HG02623 (cell line): ENCODE data around the gene ABCF2.

Source experiments
- ATAC-seq: cut with Tn5 transposase; IDR thresholded peaks from one replicate; pipeline ENCODE4 v1.9.1; 2021; ENCODE audit warnings: moderate library complexity; ENCODE audit not compliant: unreplicated experiment

ABCF2 gene

DNA sequence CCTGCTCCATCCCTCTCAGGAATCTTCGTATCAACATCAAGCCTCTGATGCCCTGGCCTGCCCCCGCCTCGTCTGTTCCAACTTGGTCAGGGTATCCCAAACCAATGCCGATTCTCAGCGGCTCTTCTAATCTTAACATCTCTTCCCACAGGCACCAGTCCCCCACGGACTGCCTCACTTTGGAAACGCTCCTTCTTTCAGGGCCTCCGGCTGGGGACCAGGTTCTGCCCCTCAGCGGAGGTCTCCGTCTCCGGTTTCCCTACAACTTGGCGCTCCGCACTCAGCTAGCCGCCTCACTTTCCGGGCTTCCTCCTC is 488 bp downstream of the ABCF2 start:
- ATAC-seq = no peak

DNA sequence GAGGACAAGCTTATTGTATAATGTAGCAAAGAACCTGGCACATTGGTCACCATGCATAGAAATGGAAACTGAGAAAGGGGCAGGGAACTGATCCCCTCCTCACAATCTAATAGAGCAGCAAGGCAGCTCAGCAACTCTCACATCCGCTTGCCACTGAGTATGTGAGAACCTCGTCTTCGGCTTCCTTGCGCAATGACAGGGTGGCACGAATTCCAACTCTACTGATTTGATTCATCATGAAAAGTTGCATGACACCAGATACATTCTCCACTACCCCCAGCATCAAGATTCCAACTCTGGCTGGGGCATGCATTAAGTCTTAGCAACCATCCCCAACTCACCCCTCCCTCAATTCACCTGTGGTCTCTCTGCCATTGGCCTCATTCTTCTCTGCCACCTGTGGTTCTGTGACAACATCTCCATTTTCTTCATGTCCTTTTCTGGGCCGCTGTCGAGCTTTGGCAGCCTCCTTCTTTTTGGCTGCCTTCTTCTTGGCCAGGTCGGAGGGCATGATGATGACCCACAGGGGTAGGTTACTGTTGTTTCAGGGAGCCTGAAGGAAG is 976 bp downstream of the ABCF2 start:
- ATAC-seq = no peak

DNA sequence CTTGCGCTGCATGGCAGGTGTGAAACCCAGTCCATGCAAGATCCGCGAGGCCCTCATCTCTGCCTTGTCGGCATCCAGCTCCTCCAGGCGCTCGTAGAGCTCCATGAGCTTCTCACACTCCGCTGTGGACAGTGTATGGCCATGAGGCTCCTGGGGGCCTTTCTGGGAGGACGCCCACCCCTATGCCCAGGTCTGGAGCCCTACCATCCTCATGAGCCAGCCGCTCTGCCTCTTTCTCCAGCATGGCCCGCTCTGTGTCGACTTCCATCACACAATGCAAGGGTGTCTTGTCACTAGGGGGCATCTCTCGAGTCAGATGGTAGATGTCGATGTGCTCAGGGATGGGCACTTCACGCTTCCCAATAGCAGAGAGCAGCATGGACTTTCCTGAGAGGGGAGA is 3.3 kb downstream of the ABCF2 start:
- no peak for ATAC-seq

DNA sequence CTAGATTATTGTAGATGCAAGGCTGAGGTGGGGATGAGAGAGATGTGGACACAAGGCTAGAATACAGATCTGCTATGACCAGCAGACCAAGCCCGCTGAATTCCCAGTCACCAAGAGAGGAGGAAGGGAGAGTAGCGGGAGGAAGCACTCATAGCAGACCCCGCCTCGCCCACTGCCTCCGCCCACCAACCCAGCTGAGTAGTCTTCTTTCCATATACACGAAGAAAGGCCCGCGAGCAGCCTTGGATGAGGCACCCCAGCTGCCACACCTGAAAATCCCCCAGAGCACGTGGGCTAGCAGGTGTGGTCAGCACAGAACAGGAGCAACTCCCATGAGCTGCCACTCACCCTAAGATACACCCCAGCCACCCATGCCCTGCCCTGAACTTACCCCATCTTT is 8.8 kb downstream of the ABCF2 start:
- no peak for ATAC-seq

DNA sequence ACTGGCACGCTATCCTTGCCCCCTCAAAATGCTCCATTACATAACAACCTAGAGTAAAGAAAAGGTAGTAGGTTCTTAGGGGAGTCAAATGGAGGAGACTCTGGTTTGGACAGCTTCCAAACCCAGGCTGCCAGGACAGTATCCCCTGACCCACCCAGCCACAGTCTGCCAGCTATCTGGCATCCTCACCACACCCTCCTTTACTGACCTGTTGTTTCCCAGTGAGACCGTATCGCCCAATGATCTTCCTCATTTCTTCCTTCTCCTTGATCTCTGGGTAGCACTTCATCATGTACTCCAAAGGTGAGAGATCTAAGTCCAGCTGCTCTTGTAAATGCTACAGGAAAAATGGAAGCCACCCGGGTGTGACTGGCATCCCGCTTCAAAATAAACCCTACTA is 11.6 kb downstream of the ABCF2 start:
- no peak for ATAC-seq

DNA sequence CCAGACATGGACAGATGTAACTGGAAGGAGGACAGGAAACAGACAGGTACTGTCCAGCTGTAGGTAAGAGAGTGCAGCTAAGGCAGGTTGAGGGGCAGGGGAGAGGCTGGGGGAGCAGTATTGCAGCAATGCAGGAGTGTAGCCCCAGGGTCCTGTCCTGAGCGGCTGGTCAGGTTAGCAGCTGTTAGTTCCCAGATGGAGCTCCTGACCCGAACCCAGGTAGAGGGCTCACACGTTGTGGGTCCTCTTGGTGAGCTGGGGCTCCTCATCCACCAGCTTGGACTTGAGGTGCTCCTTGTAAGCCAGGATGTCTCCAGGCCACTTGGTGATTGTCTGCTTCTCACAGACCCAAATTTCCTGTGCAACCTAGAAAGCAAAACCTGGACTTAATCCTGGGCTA is 13.2 kb downstream of the ABCF2 start:
- ATAC-seq = no peak

DNA sequence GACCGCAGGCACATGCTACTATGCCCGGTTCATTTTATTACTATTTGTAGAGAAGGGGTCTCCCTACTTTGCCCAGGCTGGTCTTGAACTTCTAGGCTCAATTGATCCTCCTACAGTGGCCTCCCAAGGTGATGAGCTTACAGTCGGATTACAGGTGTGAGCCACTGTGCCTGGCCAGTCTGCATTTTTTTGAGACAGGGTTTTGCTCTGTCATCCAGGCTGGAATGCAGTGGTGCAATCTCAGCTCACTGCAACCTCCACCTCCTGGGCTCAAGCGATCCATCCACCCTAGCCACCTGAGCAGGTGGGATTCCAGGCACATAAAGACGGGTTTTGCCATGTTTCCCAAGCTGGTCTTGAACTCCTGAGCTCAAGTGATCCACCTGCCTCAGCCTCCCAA is 14.4 kb downstream of the ABCF2 start:
- ATAC-seq = no peak

DNA sequence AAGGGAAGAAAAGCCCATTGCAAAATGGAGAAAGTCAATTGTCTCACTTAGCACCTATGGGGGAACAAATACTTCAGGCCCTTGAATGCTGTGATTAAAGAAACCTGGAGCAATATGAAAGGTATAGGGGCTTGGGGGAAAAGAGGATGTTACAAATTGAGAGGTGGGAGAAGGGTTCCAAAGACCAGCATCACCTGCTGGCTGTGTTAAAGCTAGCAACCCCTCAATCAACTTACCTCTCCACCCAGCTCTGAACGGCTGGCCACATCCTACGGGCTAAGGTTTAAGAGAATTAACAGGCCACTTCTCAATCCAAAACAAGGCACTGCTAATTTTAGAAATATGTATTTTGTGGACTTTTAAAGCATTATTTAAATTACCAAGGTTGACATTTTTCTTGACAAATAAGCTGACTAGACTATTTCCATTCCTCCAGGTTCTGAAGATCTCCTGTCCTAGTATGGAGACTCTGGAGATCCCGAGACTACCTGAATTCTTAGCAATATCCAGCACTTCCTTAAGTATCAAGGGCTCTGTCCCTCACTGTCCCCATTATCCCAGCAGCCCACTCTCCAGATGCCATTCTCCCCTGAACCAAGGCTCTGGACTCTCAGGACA is 15.7 kb downstream of the ABCF2 start:
- no peak for ATAC-seq

DNA sequence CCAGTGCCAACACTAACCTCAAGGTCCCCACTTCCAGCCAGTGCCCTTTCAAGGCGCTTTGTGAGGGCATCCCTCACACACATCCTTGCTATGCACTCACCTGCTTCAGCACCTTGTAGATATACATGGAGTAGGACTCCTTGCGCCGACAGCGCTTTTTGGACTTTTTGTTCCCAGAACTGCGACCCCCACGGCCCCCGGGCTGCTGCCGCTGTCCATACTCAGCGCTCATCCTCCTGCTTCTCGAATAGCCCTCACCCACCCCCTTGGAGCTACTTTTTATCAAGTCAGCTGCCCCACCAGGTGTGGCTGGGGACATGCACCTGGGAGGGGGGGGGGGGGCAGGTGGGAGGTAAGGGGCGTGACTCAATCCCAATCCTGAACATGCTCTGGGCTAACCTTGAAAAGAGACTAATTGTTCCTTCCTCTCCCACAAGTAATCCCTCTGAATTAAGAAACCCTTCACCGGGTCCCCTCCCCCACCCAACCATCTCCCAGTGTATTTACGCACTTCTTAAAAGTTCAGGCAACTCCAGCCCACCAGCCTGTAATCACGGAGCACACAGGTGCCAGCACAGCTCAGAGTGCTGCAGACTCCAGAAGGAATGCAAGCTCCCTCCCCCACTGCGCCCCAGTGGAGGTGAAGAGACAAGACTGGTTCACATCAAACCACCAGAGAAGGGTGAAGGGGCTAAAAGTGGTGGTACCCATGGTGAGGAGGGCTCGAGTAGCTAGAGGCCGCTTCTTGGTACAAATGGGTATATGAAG is 16.7 kb downstream of the ABCF2 start, which contains the start of gene H2BK1:
TSS of gene H2BK1 (minus strand) at position 402 of the 768 bp plus-strand sequence. CDS start at position 232, 170 bp downstream.
- no peak for ATAC-seq

DNA sequence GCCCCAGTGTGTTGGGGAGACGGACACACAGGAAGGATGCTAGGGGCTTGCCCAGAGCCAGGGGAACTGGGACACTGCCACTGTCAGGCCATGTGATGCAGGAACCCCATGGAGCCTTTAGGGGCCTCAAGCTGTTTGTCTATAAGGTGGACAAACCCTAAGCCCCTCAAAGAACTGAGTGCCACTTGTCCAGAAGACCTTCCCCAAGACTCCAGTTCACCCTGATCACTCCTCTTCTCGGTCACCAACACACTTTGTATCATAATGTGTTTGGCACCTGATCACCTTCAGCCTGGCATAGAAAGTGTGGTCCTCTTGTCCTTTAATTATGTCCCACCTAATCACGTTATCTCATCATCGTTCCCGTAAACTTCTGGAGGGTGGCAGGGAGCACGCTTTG is 17.4 kb downstream of the ABCF2 start:
- ATAC-seq = no peak

DNA sequence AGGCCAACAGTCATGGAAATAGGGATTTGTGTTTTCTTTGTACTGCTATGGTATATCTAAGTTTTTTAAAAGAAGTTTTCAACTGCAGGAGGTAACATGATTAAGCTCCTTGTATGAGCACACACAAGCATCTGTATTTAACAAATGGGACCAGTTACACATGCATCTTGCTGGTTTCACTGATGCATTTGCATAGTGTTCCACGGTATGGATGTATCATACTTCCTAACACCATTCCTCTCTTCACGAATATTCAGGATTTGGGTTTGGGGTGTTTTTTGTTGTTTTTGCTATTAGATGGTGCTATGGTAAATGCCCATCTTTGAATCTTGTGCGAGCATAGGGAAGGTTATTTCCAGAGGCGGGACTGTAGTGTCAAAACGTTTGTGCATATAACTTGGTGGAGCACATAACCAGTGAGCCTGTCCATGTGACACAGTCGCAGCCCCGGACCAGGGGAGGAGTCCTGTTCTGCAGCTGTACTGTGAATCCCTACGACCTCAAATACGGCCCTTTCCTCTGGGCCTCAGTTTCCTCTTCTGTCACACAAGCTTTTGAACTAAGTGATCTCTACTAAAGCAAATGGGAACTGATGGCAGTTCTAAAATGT is 18.6 kb downstream of the ABCF2 start:
- no peak for ATAC-seq

DNA sequence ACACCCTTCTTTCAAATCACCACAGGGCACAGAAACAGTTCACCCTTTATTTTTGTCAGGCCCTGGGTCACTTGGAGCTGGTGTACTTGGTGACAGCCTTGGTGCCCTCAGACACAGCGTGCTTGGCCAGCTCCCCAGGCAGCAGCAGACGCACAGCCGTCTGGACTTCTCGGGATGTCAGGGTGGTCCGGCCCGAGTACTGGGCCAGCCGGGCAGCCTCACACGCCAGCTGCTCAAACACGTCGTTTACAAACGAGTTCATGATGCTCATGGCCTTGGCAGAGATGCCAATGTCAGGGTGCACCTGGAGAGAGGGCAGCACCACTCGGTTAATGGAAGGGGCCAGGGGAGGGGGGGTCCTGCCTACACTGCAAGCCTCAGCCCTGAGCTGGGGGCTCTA is 19.2 kb downstream of the ABCF2 start:
- ATAC-seq = no peak

DNA sequence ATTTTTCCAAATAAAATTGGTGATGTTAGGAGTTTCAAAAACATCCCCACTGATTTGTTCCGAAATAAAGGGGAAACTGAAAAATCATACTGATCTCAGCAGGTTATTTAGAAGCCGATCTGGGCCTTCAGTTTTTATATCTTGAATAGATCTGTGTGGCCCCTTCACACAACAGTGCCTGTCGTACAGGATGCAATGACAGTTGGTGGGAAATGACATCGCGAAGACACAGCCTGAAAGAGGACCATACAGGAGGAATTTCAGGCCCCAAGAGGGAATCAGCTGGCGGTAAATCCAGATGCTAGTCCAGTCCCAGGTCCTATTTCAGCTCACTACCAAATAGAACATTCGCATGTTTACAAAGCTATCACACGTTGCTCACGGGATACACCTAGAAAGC is 19.7 kb downstream of the ABCF2 start:
- ATAC-seq = no peak

DNA sequence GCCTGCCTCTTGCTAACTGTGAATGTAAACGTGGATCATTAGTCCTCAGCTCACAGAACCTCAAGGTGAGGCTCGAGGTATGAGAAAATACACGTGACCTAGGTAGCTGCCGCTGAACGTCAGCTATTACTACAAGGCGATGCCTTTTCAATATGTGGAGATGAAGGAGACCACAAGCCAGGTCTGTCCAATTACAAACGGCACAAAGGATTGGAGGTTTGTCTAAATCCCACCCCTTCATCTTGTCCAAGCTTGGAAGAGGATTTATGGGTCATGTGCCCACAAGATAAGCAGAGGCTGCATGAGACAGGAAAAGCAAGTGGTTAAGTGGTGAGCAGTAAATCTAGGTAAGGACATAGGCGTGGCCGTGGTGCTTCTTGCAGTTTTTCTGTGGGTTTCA is 20.1 kb downstream of the ABCF2 start:
- ATAC-seq = no peak

DNA sequence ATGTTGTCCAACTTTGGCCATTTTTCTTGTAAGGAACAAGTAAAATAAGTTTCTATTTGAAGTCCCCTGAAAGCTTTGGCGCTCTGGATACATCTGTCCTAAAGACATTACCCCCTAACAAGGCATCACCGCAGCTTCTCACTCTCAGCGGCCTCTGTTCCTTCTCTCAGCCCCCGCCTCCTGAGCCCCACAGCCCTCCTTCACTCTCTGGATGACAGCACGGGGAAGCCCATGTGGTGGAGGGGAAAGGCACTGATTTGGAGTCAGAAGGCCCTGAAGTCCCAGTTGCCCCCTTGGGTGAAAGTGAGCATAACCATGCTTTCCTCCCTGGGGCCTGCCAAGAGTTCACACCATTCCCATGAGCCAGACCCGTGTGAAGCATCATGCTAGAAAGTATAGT is 21.3 kb downstream of the ABCF2 start:
- ATAC-seq = no peak

DNA sequence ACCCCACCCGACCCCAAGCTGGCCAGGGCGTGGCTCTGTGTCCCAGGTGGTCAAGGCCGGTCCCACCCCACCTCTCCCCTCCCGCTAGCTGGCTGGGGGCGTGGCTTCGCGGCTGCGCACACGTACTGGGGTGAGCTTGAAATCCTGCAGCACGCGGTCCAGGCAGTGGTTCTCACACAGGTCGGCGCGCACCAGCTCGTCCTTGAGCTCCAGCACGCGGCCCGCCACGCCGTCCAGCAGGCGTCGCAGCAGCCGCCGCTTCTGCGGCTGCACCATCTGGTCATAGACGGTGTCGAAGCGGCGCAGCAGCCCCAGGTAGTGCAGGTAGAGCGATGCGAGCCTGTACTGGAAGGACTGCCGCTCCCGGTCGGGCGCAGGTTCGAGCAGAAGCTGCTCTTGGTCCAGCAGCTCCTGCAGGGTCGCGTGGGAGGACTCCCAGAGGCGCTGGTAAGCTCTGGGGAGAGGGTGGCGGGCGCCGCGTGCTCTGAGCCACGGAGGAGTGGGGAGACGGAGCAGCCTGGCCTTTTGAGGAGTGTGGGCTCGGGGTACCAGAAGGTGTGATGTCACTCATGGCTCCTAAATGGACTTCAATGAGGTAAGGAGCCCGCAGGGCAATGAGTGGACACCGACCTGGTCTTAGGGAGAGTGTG is 22.5 kb downstream of the ABCF2 start:
- ATAC-seq = no peak

DNA sequence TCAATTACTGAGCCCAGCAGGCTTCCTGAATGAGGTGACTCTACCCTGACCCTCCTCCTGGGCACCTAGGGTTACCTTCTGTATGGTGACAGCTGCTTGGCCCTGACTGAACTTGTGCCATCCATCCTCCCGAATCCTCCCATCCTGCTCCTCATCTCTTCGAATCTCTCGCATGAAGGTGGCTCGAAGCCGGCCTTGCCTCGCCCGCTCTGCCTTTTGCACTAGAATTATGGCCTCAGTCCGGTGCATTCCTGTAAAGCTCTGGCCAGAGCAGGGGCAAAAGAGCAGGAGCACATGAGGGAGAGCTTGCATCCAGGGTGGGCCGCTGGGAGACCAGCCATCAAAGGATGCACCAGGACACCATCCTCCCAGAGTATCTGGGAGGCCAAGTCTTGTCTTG is 24.2 kb downstream of the ABCF2 start:
- ATAC-seq = no peak

DNA sequence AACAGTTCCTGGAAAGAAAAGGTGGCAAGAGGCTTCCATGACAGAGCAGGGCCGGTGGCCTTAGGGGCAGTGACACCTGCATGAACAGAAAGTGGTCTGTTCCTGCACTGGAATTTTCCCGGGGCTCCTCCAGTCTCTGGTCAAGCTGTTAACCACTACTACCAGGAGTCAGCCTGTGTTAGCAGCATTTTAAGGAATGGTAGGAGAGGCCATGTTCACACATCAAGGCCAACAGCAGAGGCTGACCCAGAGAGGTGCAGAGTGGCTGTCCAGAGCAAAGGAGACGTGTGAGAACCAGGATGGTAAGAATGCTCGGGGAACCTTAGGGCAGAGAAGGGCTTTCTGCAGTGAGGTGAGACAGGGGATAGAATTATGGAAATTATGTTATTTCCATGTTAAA is 25.3 kb downstream of the ABCF2 start:
- ATAC-seq = no peak

DNA sequence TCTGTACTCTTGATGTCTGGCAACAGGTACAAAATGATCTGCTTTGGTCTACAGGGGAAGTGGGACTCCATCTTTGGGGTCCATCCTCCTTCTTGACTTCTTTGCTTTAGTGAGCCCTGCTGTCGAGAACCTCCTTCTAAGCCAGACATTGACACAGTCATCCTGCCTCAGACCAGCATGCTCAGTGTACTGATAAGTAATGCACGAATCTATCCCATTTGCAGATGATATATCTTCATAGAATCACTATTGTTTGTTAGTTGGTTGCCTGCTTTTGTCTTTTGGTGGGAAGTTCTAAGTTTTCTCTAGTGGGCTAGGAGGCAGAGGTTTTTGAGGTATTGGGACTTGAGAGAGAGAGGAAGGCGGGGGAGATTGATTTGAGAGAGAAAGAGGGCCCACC is 25.7 kb downstream of the ABCF2 start:
- no peak for ATAC-seq

DNA sequence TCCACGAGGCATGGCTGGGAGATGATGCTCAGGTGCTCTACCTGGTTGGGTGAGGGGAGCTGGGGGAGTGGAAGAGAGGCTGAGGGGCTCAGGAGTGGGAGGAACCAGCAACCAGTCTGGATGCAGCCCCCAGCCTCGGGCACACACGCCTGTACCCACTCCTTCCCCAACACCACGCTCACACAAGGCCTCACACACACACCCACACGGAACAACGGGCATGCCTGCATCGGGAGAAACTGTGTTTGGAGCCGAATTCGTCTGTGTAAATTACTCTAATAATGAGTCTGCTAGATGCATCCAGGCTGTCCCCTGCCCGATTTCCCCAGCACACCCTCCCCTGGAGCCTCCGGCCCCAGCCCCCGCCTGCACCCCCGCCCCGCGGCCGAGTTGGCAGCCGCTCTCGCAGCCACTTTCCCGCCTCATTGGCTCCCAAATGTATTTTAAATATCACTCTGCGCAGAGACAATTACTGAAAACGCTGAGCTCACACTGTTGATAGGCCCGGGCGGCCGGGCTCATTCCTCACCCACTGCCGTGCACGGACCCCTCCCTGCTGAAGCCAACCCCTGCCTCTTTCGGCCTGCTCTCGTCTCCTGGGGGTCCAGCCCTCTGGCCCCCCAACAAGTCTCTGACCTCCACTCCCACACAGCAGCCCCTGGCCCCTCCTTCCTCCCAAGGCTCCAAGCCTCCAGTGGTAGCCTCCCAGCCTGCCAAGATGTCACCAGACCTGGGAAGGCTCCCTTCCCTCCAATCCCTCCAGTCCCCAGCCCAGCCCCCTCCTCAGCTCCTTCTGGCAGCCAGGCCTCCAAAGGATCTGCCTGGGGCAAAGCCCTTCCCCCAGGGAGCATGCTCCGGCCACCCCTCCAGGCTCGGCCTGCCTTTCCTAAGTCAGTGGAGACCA is 27.8 kb downstream of the ABCF2 start:
- ATAC-seq = no peak

DNA sequence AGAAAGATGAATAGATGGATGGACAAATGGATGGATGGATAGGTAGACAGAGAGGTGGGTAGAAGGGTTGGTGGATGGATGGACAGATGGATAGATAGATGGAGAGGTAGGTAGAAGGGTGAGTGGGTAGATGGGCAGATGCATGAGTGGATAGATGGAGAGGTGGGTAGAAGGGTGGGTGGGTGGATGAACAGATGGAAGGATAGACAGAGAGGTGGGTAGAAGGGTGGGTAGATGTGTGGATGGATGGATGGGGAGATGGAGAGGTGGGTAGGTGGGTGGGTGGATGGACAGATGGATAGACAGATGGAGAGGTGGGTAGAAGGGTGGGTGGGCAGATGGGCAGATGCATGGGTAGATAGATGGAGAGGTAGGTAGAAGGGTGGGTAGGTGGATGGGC is 29.1 kb downstream of the ABCF2 start:
- no peak for ATAC-seq
